ENCODE results near the gene ME3.

GRCh38 chr11:86495351-86495750, 177.1 kb downstream of the ME3 start:
- TF ChIP-seq POLR2A (IDR thresholded peaks at IDR 0.05) (no peak), CTCF (IDR thresholded peaks at IDR 0.05) (no peak), EP300 (IDR thresholded peaks at IDR 0.05) (no peak)
